GM18507 (cell line): ENCODE results near the gene CHST2.
"Not testable (repeated sequence)": the region's sequence is repeated elsewhere in the genome, so short reads cannot be mapped to it uniquely, and the experiment has no call there.

Experiments
- DNase-seq: peaks from one replicate; pipeline ENCODE4 v3.0.0; 2011; ENCODE audit warnings: low read depth; ENCODE audit not compliant: insufficient read length; ENCODE audit errors: extremely low spot score
- FAIRE-seq: peaks from 2 replicates; lab custom pipeline; 2011; peaks lifted over from hg19 to GRCh38; lab: Jason Lieb, UNC

The CHST2 gene, protein sequence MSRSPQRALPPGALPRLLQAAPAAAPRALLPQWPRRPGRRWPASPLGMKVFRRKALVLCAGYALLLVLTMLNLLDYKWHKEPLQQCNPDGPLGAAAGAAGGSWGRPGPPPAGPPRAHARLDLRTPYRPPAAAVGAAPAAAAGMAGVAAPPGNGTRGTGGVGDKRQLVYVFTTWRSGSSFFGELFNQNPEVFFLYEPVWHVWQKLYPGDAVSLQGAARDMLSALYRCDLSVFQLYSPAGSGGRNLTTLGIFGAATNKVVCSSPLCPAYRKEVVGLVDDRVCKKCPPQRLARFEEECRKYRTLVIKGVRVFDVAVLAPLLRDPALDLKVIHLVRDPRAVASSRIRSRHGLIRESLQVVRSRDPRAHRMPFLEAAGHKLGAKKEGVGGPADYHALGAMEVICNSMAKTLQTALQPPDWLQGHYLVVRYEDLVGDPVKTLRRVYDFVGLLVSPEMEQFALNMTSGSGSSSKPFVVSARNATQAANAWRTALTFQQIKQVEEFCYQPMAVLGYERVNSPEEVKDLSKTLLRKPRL

GRCh38 chr3:143119009-143119914 is at the start of gene CHST2:
CHST2 (plus strand) TSS chr3:143119771; CDS start chr3:143120817, 1,046 bp downstream.
- DNase-seq (peak; percentile 90), FAIRE-seq (no peak)

- no peak for FAIRE-seq
- DNase-seq: no peak
These were observed 48.5 kb upstream of the CHST2 start for GRCh38 chr3:143070977-143071551.

DNA sequence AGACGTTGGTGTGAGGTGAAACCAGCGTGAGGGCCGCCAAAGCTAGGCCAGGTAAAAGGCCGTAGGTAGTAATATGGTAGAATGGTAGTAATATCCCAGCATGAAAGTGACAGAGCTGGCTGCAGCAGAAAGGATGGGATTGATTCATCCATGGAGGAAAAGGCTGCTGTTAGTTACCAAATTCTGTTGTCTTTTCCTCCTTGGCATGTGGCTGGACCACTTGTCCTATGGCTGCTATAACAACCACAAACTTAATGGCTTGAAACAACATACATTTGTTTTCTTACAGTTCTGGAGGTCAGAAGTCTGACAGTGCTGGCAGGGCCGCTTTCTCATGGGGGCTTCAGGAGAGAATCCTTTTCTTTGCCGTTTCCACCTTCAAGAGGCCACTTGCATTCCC is 47.8 kb upstream of the CHST2 start:
- DNase-seq (no peak), FAIRE-seq (no peak)

- not testable (repeated sequence) for DNase-seq, FAIRE-seq
These were observed 47.1 kb upstream of the CHST2 start for GRCh38 chr3:143072298-143073020.

- DNase-seq, FAIRE-seq: not testable (repeated sequence)
These were observed 46.0 kb upstream of the CHST2 start for GRCh38 chr3:143073541-143073940.

- not testable (repeated sequence) for DNase-seq, FAIRE-seq
These were observed 45.6 kb upstream of the CHST2 start for GRCh38 chr3:143073983-143074382.

- no peak for FAIRE-seq
- no peak for DNase-seq
These were observed 40.7 kb upstream of the CHST2 start for GRCh38 chr3:143078883-143079282.

GRCh38 chr3:143080196-143080595 is 39.4 kb upstream of the CHST2 start:
- FAIRE-seq: no peak

GRCh38 chr3:143081365-143081764 is 38.2 kb upstream of the CHST2 start:
- FAIRE-seq: no peak
- DNase-seq: no peak

More at GRCh38 chr3:143080196-143080595, 39.4 kb upstream of the CHST2 start:
- DNase-seq: no peak

DNA sequence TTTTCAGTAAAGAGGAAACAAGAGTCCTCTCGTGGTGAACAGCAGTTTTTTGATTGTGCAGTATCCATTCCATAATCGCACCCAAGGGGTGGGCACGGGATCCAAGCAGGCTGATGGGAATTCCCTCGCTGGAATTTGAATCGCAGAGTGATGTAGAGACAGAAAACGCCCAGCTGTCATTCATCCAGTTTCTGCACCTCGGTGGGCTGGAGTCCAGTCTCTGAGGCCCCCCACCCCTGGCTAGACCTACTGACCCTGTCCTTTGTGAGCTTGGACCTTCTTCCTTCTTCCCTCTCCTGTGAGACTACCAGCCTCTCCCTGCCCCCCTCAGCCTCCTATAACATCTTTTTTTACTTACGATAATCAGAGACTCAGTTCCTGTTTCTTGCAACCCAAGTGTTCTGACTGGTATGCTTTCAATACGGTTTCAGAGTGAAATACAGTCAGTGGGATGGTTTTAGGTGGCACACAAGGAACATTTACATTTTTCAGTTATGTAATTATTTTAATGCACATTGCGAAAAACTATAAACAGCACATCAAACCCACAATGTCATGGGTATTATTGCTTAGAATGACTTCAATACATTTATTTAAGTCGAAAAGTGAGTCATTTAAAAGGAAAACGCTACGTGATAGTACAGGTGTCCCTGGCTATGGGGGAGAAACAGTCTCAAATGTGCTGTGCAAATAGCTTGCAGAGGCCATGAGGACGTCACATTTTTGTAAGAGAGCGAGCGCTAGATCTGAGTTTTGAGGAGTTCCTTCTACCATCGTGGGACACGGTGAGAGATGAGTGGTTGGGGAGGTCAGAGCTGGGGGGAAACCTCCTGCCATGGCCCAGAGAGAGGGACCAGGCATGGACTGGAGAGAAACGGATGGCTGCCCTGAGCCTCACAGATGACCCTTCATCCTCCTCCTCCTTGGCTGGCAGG is 37.5 kb upstream of the CHST2 start:
- FAIRE-seq: peak; percentile 71
- DNase-seq: peak; percentile 26

DNA sequence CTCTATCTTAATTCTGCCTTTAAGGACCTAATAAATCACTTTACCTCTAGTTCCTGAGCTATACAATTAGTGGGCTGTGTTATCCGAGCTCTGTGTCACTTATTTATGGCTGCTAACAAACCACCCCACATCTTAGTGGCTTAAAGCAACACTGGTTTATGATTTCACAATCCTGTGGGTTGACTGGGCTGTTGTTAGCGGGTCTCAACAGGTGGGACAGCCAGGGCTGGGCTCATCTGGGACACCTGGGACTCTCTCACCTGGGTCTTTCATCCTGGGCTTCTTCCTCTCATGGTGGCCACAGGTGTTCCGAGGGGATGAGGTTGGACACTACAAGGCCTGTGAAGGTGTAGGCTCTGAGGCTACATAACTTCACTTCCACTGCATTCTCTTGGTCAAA is 35.8 kb upstream of the CHST2 start:
- DNase-seq (no peak), FAIRE-seq (no peak)

GRCh38 chr3:143084856-143085731 is 34.5 kb upstream of the CHST2 start:
- DNase-seq: no peak
- no peak for FAIRE-seq

DNA sequence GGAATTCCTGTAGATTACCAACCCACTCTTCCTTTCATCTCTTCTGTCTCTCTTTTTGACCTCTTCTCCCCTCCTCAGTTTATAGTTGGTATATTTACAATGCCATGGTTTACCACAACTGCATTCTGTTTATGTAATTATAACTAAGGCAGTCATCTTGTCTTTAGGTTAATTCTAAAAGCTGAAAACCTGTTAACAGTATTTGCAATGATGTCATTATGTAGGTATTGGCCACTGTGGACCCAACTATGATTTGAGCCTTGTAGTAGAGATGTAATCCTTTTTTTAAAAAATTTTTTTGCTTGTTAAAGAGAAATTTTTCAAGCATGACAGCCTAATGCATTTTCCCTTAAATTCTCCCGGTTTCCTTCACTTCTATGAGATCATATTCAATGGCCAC is 30.7 kb upstream of the CHST2 start:
- FAIRE-seq: no peak
- DNase-seq: no peak

DNA sequence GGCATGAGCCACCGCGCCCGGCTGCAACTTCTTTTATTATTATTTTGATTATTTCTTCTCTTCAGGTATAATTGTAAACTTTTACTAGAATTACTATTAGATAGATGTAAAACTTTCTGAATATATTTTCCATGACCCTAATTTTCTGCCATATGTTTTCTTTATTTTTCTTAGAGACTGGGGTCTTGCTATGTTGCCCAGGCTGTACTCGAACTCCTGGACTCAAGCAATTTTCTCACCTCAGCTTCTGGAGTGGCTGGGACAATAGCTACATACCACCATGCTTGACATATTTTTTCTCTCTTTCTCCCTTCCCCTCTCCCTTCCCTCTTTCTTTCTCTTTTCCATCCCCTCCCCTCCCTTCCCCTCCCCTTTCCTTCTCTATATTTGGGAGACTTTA is 29.6 kb upstream of the CHST2 start:
- no peak for FAIRE-seq
- no peak for DNase-seq

DNA sequence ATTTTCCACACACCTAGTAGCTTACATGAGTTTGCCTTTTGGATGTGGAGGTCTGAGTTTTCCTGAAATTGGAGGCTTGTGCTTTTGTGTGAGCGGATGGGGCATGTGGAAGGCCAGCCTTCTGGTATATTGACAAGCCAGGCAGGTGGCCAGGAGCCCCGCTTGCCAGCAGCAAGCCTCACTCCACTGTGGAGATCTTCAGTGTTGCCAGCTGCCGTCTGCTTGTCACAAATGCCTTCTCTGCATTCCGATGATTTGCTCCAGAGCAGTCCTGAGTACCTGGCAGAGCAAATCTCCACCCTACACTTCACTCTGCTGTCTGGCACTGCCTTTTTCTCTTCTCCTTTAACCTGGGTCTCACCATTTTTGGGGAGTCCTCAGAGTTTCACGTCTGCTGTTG is 29.1 kb upstream of the CHST2 start:
- DNase-seq (no peak), FAIRE-seq (no peak)

DNA sequence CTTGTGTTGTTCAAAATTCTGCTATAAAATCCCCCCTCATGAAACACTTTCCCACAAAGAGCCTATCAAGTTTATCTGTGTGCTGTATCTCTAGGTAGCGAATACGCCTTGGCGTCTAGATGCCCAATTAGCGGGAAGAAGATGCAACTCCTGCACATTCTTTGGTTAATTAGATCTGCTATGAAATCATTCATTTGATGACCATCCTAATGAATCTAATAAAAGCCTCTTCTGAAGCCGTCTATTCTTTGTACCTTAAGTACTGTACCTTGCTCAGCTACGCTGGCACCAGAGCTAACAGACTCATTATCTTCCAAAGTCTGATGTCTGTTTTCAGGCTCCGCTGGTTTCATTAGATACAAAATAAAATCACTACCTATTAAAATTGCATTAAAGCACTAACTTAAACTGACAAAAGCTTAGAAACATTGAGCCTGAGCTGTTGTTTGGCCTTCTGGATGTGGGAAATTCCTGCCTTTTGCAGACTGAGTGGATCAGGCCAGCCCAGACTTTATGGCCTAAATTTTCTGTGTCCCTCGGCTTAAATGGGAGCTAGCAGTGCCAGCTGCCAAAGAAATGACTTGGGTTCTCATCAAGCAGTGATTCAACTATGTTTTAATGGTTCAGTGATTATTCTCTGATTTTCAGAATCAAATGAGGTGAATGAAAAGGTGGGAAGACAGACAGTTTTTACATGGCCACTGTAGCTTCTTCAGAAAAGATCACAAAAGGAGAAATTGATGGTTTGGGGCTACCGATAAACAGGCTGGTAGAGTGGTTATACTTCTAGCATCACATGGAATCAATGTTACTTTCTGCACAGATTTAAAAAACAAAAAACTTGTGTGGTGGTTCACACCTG is 28.4 kb upstream of the CHST2 start:
- DNase-seq: no peak
- no peak for FAIRE-seq
